Measurements from ENCODE around the gene PACSIN1.
"Not testable (repeated sequence)": the region's sequence is repeated elsewhere in the genome, so short reads cannot be mapped to it uniquely, and the experiment has no call there.

GRCh38 chr6:34483781-34484180 is 17.9 kb downstream of the PACSIN1 start:
- not testable (repeated sequence) for TF ChIP-seq CTCF, POLR2AphosphoS5, POLR2A (IDR thresholded peaks at IDR 0.05)

All from breast epithelium (tissue), 3 donors.